GM18951 (cell line): ENCODE results near the gene MYO3B.

Experiments used
- POLR2A ChIP-seq: IDR thresholded peaks from 4 replicates; pipeline ENCODE4 v1.6.1; 2011; ENCODE audit warnings: mild to moderate bottlenecking; ENCODE audit not compliant: insufficient read length, insufficient read depth; ENCODE audit errors: extremely low read depth
- in situ Hi-C: fragments of 300-500 bp; cut with MboI; formaldehyde crosslinking; loops from one replicate; pipeline ENCODE4 v1.12.0; 2022; ENCODE audit warnings: low sequenced_read_pairs, mixed read lengths, inconsistent platforms; ENCODE audit not compliant: unreplicated experiment

Gene MYO3B

DNA sequence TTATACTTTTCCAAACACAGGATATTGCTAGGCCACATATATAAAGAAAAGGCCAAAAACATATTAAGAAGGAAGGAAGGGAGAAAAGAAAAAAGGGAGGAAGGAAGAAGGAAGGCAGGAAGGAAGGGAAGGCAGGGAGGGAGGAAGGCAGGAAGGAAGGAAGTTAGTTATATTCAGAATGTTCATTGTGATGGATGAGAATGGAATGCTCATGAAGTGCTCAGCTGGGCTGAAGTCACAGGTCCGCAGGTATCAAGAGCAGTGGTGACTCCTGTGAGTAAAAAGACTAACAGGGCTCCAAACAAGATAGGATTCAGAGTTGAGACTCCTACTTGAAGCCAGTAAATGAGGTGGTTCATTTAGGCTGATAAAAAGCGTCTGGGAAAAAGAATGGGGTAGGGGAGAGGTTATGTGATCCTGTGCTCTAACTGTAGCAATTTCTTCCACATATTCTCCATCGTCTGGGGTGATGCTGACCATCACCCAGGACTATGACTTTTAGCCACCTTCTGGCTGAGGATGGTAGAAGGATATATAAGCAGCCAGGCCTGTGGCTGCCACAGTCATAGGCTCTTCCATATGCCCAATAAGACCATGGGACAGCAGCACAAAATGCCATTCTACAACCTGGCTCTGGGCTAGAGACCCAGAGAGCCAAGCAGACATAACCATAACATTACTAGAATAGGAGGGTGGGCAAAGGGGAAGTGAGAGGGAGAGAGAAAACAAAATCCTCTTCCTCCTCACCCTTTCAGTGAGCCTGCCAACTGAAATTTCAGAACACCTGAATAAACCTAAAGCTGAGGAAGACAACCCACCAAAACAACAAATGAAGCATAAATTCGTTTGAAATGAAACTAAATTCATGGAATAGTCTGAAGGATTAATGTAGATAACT lies 173.2 kb downstream of the MYO3B start:
- in situ Hi-C loops, result no loop called here
- TF ChIP-seq POLR2A, result no peak

DNA sequence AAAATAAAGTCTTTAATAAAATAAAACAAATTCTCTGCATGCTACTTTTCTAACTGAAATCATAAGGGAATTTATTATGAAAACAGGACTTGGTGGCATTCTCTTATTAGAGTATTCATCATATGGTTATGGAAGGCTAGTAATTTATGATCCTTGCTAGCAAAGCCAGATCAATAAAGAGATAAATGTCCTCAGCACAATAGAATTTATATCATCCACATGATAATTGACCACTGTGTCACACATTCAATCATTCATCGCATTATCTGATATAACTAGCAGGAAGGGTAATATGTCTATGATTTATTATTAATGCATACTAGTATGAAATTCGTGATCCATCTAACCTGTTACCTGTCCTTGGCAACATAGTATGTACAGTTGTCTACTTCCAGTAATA lies 175.8 kb downstream of the MYO3B start:
- in situ Hi-C loops, result no loop called here

DNA sequence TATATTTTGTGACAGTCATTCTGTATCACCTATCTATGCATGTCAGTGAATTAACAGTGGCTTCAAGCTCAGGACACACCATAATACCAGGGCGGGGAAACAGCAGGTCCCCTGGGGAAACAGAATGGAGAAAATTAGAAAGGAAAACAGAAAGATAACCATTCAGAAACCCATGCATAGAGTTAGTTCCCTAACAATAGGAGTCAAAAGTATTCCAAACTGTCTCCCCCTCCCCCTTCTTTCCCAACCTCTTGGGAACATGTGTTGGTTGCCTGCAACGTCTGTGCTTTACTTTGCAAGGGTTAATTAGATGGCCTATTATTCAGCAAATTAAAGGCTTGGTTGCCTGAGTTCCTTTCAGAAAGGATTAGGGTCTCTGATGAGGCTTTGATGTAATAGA lies 176.4 kb downstream of the MYO3B start:
- in situ Hi-C loops, result no loop called here

More for the DNA sequence above, 175.8 kb downstream of the MYO3B start:
- no peak for TF ChIP-seq POLR2A

DNA sequence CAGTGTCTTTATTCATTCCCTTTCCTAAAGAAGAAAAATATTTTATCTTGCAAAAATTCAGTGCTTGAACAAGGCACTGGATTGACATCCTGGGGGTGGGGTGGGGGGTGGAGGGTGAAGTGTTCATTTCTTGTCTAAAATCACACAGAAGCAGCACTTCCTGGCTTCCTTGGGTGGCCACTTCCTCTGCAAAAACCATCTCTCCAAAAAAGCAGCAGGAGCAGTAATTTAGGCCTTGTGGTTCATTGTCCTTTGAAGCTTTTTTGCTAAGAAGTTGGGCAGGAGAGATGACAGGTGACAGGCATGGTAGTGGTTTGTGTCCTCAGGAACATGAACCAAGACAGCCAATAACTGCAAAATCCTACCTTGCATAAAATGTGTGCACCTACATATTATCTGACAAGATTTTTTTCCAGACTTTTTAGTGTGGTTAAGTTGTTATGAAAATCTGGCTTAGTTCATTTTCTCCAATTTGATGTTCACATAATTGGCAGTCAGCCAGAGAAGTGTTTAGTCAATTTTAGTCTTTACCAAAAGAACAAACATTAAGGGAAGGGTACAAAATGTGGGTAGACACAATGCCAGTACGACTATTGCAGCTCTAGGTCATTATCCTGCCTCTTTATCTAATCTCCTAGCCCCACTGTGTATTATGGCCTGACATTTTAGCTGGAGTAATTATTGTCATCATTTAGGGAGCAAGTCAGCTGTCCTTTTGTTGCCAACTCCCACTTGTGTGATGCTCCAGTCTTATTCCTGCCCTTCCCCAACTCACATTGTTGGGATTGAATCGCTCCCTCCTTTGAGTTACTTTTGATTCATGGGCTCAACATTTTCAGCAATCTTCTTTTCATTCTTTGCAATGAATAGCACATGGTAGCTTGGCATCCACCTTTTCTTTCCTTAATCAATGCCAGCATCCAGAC lies 177.2 kb downstream of the MYO3B start:
- no peak for TF ChIP-seq POLR2A
- in situ Hi-C loops, result no loop called here

More for the DNA sequence above, 176.4 kb downstream of the MYO3B start:
- no peak for TF ChIP-seq POLR2A

DNA sequence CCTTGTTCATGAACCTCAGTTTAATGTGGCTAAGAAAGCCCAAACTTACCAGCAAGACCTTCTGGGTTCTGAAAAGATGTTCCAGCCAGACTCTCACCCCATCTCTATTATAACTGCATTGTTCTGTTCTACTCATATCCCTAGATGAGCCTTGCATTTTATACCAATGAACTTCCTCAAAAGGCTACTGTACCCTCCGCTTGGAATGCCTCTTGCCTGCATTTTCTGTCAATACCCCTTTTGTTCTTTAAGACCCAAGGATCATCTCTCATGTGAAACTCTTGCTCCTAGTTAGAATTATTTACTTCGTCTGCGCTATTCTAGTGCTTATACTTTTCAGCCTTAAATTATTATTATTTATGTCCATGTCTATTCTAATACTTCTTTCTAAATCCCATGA lies 181.5 kb downstream of the MYO3B start:
- in situ Hi-C loops, result no loop called here
- TF ChIP-seq POLR2A, result no peak

DNA sequence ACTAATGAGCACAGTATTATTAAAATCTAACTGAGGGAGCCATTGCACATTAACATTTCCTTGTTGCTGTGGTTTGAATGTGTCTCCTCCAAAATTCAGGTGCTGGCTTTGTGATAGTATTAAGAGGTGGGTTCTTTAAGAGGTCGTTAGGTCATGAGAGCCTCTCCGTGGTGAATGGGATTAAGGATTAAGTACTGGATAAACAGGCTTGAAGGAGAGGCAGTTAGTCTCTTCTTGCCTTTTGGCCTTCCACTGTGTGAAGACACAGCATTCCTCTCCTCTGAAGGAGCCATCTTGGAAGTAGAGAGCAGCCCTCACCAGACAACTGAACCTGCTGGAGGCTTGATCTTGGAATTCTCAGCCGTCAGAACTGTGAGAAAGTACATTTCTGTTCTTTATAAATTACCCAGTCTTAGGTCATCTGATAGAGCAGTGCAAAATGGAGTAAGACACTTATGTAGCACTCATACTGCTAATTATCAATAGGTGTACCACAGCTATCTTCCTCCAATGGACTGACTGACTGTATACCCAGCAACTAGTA lies 182.7 kb downstream of the MYO3B start:
- in situ Hi-C loops, result loop anchor here (10.0 kb wide), 1 partner anchor 454 kb away; the partner anchor contains the start of gene GAD1
- no peak for TF ChIP-seq POLR2A

DNA sequence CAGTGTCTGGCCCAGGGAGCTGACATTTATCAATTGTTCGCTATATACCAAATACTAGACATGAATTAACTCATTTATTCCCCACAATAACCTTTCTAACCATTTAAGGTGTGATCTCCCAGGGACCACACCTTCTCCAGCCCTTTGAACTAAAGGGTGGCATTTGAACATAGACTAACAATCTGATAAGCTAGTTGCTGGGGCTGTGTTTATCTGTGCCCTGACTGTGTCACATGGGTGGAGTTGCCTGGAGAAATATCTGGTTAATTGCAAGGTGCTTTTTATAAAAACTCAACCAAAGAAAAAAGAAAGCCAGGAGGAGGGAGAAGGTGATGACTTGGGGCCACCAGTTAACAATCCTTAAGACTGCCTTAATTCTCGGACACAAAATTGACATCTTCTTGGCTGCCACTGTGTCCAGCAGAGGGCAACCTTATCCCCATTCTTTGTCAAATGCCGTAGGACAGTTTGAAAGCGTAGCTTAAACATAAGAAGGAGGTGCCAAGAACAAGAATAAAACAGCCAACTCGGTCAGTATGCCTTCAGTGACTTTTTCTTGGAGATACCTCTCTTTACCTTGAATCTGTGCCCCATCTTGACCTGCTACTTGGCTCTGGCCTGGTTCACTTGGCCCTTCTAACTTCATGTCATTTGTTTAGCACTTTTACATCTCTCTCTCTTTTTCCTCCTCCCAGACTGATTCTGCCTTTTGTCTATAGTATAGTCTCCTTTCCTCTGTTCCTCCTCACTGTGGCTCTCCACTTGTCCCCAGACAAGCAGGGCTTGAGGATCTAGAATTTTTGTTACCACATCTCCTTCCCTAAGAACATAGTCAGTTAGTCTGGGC lies 183.4 kb downstream of the MYO3B start:
- TF ChIP-seq POLR2A, result no peak

DNA sequence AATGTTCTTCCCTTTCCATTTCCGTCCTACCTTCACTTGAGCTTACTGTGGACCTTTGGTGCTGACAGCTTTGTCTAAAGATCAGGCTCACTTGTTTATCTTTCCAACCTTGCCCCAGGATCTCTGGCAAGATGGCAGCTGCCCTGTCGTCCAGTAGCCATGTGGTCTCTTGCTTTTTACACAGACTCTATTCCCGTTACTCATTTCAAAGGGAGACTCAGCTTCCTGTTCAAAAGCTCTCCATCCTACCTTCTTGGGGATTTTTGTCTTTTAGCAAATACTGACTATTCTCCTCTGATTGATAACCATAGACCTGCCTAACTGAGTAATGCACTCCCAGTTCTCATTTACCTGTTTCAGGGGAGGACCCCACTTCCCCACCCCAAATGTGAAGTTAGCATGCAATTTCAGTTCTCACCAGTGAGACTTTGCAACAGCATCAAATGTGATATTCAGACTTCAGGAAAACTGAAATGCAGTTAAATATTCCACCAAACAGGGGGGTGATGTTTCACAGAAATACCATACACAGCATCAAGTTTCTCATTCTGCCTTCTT lies 184.4 kb downstream of the MYO3B start:
- in situ Hi-C loops, result loop anchor here (10.0 kb wide), 1 partner anchor 452 kb away; the partner anchor contains the start of gene GAD1
- no peak for TF ChIP-seq POLR2A

More for the DNA sequence above, 183.4 kb downstream of the MYO3B start:
- in situ Hi-C loops, result loop anchor here (10.0 kb wide), 1 partner anchor 453 kb away; the partner anchor contains the start of gene GAD1

DNA sequence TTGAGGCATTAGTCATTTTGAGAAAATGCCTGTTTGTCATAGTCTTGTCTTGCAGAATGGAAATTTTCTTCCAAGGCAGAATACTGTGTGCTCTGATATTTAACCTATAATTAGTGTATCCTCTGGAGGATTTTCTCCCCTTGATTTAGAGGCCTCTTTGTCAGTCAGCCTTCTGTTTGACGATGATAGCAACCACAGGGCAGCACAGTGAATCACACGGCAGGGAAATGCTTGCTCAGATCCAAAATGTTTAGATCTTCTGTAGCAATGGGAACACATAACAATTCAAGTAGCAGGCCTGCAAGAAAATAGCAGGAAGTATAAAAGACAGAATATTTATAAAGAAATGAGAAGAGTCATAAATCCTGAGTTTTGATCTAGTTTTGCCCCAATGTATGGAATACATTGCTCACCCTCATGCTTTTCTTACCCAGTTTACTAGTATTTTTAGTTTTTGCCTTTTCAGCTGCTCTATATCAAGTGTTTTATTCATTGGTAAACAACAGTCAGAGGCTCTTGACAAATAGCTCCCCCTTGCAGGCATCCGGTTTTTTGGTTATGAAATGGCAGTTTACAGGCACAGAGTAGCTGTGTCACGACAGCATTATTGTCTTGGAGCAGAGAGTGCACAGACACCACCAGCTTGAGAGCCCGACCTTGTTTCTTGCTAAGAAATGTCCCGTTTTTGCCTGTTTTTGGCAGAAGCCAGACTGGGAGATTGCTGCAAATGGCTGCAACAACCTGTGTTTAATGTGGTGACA lies 185.1 kb downstream of the MYO3B start:
- in situ Hi-C loops, result loop anchor here (10.0 kb wide), 1 partner anchor 452 kb away; the partner anchor contains the start of gene GAD1
- no peak for TF ChIP-seq POLR2A

DNA sequence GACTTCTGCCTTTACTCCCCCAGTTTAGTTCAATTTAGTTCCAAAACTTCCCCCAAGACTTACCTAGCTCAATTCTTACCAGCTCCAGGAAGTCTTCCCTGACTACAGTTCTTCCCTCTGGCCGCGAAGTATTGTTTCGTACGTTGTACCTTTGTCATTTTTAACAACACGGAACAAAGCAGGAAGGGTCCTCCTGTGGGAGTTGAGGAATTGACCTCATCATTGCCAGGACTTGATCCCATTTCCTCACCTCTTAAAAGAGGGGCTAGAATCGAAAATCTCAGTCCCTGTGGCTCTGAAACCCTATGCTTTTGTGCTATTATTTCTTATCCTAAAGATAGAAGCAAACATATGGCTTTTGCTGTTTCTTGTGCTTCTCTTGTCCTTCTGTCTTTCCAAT lies 187.1 kb downstream of the MYO3B start:
- in situ Hi-C loops, result loop anchor here (10.0 kb wide), 1 partner anchor 450 kb away; the partner anchor contains the start of gene GAD1
- TF ChIP-seq POLR2A, result no peak

DNA sequence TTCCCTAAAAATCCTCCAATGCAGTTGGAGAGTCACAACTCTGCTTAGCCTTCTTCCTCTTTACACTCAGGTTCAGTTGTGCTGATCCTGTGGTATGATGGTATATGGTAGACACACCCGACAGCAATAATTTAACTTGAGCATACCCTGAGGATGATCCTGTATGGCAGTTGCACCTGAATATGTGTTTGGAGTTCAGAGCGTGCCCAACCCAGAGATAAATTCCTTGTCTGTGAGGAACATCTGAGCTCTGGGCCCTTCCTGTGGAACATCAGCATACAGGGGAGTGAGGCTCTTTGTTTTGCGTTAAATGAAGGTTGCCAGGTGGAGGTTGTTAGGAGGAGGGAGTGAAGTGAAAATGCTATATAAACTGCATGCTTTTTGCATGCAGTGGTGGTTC lies 187.7 kb downstream of the MYO3B start:
- in situ Hi-C loops, result loop anchor here (10.0 kb wide), 1 partner anchor 449 kb away; the partner anchor contains the start of gene GAD1

More for the DNA sequence above, 187.7 kb downstream of the MYO3B start:
- TF ChIP-seq POLR2A, result no peak
